ENCODE results near the gene PLN. TPM values are rescaled to one million over a fixed set of nuclear protein-coding genes. Genes with fewer than 3 reads are reported as not detected.

PLN gene
- total RNA-seq, 4 donors from 2014 or later: 1.5 to 11.2 (median 5.3) TPM

DNA sequence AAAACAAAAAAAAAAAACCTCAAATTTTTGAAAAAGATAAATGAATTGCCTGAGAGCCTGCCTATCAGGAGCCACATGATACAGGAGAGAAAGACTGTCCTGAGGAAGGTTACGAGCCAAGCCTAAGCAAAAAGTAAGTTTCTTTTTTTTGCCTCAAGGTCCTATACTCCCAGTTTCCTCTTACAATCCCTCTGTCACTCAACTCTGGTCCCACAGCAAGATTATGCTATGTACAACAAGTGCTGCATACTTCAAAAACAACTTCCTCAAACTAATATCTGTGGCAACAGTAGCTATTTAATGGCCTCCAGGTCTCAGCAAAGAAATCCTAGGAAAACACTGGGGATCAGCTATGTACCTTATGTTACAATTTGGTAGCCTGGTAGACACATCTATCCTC lies 46.8 kb downstream of the PLN start:
- TF ChIP-seq, protein P1, sequence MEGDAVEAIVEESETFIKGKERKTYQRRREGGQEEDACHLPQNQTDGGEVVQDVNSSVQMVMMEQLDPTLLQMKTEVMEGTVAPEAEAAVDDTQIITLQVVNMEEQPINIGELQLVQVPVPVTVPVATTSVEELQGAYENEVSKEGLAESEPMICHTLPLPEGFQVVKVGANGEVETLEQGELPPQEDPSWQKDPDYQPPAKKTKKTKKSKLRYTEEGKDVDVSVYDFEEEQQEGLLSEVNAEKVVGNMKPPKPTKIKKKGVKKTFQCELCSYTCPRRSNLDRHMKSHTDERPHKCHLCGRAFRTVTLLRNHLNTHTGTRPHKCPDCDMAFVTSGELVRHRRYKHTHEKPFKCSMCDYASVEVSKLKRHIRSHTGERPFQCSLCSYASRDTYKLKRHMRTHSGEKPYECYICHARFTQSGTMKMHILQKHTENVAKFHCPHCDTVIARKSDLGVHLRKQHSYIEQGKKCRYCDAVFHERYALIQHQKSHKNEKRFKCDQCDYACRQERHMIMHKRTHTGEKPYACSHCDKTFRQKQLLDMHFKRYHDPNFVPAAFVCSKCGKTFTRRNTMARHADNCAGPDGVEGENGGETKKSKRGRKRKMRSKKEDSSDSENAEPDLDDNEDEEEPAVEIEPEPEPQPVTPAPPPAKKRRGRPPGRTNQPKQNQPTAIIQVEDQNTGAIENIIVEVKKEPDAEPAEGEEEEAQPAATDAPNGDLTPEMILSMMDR (IDR thresholded peaks at IDR 0.05): no peak
- no peak for TF ChIP-seq EP300 (IDR thresholded peaks at IDR 0.05)
- no peak for TF ChIP-seq POLR2A (IDR thresholded peaks at IDR 0.05)
- no peak for TF ChIP-seq POLR2AphosphoS5 (IDR thresholded peaks at IDR 0.05)
- no peaks in the 10 kb centered on the region for H3K36me3 ChIP-seq
- H3K27me3 ChIP-seq: no peaks in the 10 kb centered on the region
- WGBS: 90% methylated on average over 1 of the region's 1 CpG
- no peaks in the 10 kb centered on the region for H3K9me3 ChIP-seq
- no peak overlapping the region for H3K27ac ChIP-seq
- no peaks in the 10 kb centered on the region for H3K4me1 ChIP-seq
- H3K4me3 ChIP-seq: no peak overlapping the region
- no peak for DNase-seq (ENCODE audit: low spot score in 2 of 2)

DNA sequence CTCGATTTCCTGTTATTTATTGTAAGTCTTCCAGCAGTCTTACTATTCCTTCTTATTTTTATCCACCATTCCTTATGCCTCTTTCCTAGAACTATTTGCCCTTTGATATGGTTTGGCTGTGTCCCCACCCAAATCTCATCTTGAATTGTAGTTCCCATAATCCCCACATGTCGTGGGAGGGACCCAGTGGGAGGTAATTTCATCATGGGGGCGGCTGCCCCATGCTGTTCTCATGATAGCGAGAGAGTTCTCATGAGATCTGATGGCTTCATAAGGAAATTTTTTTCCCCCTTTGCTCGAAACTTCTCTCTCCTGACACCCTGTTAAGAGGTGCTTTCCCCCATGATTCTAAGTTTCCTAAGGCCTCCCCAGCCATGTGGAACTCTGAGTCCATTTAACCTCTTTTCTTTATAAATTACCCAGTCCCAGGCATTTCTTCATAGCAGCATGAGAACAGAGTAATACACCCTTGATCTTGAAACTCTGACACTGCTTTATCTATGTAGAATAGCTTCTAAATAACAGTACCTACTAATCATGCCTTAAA lies 48.8 kb downstream of the PLN start:
- TF ChIP-seq POLR2A (IDR thresholded peaks at IDR 0.05): no peak
- no peak for TF ChIP-seq POLR2AphosphoS5 (IDR thresholded peaks at IDR 0.05)
- no peak for TF ChIP-seq EP300 (IDR thresholded peaks at IDR 0.05)
- TF ChIP-seq, protein P1 (IDR thresholded peaks at IDR 0.05): no peak
- no peaks in the 10 kb centered on the region for H3K9me3 ChIP-seq
- no peak overlapping the region for H3K4me3 ChIP-seq
- no peak for DNase-seq (ENCODE audit: low spot score in 2 of 2)
- WGBS: 81% methylated on average over 5 of the region's 5 CpGs
- H3K27ac ChIP-seq: no peak overlapping the region
- H3K27me3 ChIP-seq: no peaks in the 10 kb centered on the region
- H3K36me3 ChIP-seq: no peaks in the 10 kb centered on the region
- H3K4me1 ChIP-seq: no peaks in the 10 kb centered on the region

GRCh38 chr6:118597636-118598035 lies 49.5 kb downstream of the PLN start:
- WGBS: 83% methylated on average over 3 of the region's 3 CpGs
- H3K9me3 ChIP-seq: no peaks in the 10 kb centered on the region
- H3K27ac ChIP-seq: no peak overlapping the region
- no peaks in the 10 kb centered on the region for H3K36me3 ChIP-seq
- no peak overlapping the region for H3K4me3 ChIP-seq
- no peaks in the 10 kb centered on the region for H3K4me1 ChIP-seq
- H3K27me3 ChIP-seq: no peaks in the 10 kb centered on the region
- TF ChIP-seq POLR2AphosphoS5 (IDR thresholded peaks at IDR 0.05) (no peak), POLR2A (IDR thresholded peaks at IDR 0.05) (no peak), EP300 (IDR thresholded peaks at IDR 0.05) (no peak)
- TF ChIP-seq, protein P1 (IDR thresholded peaks at IDR 0.05): no peak
- no peak for DNase-seq (ENCODE audit: low spot score in 2 of 2)

DNA sequence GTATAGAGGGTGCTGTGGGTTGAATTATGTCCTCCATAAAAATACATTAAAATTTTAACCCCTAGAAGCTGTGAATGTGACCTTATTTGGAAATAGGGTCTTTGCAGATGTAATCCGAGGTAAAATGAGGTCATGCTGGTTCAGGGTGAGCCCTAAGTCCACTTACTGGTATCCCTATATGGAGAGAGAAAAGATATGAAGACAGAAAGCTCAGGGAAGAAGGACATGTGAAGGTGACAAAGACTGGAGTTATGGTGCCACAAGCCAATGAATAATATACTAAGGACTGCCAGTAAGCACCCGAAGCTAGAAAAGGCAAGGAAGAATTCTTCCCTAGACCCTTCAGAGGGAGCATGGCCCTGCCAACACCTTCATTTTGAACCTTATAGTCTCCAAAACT lies 50.2 kb downstream of the PLN start:
- DNase-seq (ENCODE audit: low spot score in 2 of 2): no peak
- Histone ChIP-seq H3K4me1 (no peaks in the 10 kb centered on the region), H3K36me3 (no peaks in the 10 kb centered on the region), H3K27ac (no peak overlapping the region), H3K9me3 (no peaks in the 10 kb centered on the region), H3K27me3 (no peaks in the 10 kb centered on the region), H3K4me3 (no peak overlapping the region)
- 83% methylated on average over 2 of the region's 2 CpGs for WGBS
- TF ChIP-seq POLR2A (IDR thresholded peaks at IDR 0.05) (no peak), EP300 (IDR thresholded peaks at IDR 0.05) (no peak), POLR2AphosphoS5 (IDR thresholded peaks at IDR 0.05) (no peak)
- TF ChIP-seq, protein P1 (IDR thresholded peaks at IDR 0.05): no peak

DNA sequence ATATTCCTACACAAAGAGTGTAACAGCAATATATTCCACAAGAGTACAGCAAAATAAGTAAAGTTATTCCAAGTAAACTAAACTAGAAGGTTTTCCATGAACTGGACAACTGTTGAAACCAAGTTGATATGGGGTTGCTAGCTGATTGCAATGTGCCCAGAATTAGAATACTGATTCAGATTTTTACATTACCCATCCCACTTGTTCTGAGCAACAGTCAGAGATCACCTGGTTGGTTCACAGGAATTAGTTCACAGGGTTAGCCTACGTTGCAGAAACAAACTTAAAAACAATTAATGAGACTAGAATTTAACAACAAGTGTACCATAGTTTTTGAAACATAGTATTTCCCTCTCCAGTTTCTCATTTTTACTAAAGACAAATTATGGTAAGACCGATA lies 54.2 kb downstream of the PLN start:
- Histone ChIP-seq H3K36me3 (no peaks in the 10 kb centered on the region), H3K4me3 (no peak overlapping the region), H3K9me3 (no peaks in the 10 kb centered on the region), H3K27ac (no peak overlapping the region), H3K4me1 (no peaks in the 10 kb centered on the region), H3K27me3 (no peaks in the 10 kb centered on the region)
- 88% methylated on average over 2 of the region's 2 CpGs for WGBS
- DNase-seq (ENCODE audit: low spot score in 2 of 2): no peak
- no peak for TF ChIP-seq POLR2AphosphoS5 (IDR thresholded peaks at IDR 0.05)
- TF ChIP-seq, protein P1 (IDR thresholded peaks at IDR 0.05): no peak
- no peak for TF ChIP-seq EP300 (IDR thresholded peaks at IDR 0.05)
- TF ChIP-seq POLR2A (IDR thresholded peaks at IDR 0.05): no peak

All from suprapubic skin (tissue), 4 donors.